Mesothelial cell of epicardium (in vitro differentiated cells): ENCODE measurements around the gene ABHD3. TPM values are rescaled to one million over a fixed set of nuclear protein-coding genes. Genes with fewer than 3 reads are reported as not detected.
"Not testable (repeated sequence)": the region's sequence is repeated elsewhere in the genome, so short reads cannot be mapped to it uniquely, and the experiment has no call there.

Source experiments
- DNase-seq, 2 experiments: peaks; one replicate each; pipeline ENCODE4 v3.0.0; 2021; ENCODE audit warnings: low spot score in 2 of 2; ENCODE audit not compliant: unreplicated experiment in 2 of 2
- H3K27ac Mint-ChIP-seq: 2 replicates; pipeline ENCODE4 v1.8.0; 2021; ENCODE audit warnings: mixed read lengths
- H3K27me3 Mint-ChIP-seq: 2 replicates; pipeline ENCODE4 v1.8.0; 2021; ENCODE audit warnings: low read depth, mixed read lengths
- H3K36me3 Mint-ChIP-seq: 2 replicates; pipeline ENCODE4 v1.8.0; 2021; ENCODE audit warnings: mixed read lengths
- H3K4me1 Mint-ChIP-seq: 2 replicates; pipeline ENCODE4 v1.8.0; 2021; ENCODE audit warnings: mixed read lengths
- H3K4me3 Mint-ChIP-seq: 2 replicates; pipeline ENCODE4 v1.8.0; 2021; ENCODE audit warnings: mild to moderate bottlenecking, moderate library complexity, mixed read lengths
- H3K9me3 Mint-ChIP-seq: 2 replicates; pipeline ENCODE4 v1.8.0; 2021; ENCODE audit warnings: mixed read lengths
- total RNA-seq: library from RNA; stranded (reverse); gene quantifications from 3 replicates; pipeline ENCODE4 v1.2.1, GENCODE V29; 2021
- TF ChIP-seq, protein P1 (sequence below): fragments of 200-600 bp; sonication (generic); IDR thresholded peaks from one replicate; pipeline ENCODE4 v1.5.0; 2021; ENCODE audit warnings: antibody characterized with exemption; ENCODE audit not compliant: unreplicated experiment

The ABHD3 gene
- total RNA-seq, 1 donor from 2014 or later = 6.0 TPM

DNA sequence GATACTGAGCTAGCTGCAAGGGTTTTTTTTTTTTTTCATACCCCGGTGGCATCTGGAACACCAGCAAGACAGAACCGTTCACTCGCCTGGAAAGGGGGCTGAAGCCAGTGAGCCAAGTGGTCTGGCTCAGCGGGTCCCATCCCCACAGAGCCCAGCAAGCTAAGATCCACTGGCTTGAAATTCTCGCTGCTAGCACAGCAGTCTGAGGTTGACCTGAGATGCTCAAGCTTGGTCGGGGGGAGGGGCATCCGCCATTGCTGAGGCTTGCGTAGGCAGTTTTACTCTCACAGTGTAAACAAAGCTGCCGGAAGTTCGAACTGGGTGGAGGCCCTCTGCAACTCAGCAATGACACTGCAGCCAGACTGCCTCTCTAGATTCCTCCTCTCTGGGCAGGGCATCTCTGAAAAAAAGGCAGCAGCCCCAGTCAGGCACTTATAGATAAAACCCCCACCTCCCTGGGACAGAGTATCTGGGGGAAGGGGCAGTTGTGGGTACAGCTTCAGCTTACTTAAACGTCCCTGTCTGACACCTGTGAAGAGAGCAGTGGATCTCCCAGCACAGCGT lies 31.0 kb upstream of the ABHD3 start:
- Mint-ChIP-seq H3K27me3 (no peaks in the 10 kb centered on the region), H3K36me3 (peaks cover 8% of the 10 kb centered on the region), H3K4me3 (no peak overlapping the region), H3K4me1 (peaks cover 10% of the 10 kb centered on the region), H3K27ac (no peak overlapping the region), H3K9me3 (peaks cover 29% of the 10 kb centered on the region)
- TF ChIP-seq, protein P1, sequence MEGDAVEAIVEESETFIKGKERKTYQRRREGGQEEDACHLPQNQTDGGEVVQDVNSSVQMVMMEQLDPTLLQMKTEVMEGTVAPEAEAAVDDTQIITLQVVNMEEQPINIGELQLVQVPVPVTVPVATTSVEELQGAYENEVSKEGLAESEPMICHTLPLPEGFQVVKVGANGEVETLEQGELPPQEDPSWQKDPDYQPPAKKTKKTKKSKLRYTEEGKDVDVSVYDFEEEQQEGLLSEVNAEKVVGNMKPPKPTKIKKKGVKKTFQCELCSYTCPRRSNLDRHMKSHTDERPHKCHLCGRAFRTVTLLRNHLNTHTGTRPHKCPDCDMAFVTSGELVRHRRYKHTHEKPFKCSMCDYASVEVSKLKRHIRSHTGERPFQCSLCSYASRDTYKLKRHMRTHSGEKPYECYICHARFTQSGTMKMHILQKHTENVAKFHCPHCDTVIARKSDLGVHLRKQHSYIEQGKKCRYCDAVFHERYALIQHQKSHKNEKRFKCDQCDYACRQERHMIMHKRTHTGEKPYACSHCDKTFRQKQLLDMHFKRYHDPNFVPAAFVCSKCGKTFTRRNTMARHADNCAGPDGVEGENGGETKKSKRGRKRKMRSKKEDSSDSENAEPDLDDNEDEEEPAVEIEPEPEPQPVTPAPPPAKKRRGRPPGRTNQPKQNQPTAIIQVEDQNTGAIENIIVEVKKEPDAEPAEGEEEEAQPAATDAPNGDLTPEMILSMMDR = no peak
- DNase-seq = no peak

GRCh38 chr18:21733011-21733410 lies 28.4 kb upstream of the ABHD3 start:
- peaks cover 26% of the 10 kb centered on the region for H3K9me3 Mint-ChIP-seq
- H3K4me1 Mint-ChIP-seq = no peaks in the 10 kb centered on the region
- TF ChIP-seq, protein P1 = no peak
- peaks cover 8% of the 10 kb centered on the region for H3K36me3 Mint-ChIP-seq
- no peak overlapping the region for H3K4me3 Mint-ChIP-seq
- no peak for DNase-seq
- no peaks in the 10 kb centered on the region for H3K27me3 Mint-ChIP-seq
- no peak overlapping the region for H3K27ac Mint-ChIP-seq

DNA sequence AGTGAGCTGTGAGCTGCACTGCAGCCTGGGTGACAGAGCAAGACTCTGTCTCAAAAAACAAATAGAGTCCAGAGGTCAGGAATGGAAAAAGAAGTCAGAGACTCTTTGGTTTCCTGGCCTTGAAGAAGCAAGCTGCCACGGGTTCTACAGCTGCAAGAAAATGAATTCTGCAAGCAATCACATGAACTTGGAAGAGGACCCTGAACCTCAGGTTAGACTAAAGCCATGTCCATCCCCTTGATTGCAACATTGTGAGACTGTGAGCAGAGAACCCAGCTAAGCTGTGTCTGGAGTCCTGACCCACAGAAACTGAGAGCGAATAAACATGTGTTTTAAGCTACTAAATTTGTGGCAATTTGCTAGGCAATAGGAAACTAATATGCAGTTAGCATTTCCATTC lies 23.1 kb upstream of the ABHD3 start:
- Mint-ChIP-seq H3K36me3 (no peaks in the 10 kb centered on the region), H3K27ac (no peak overlapping the region), H3K9me3 (no peaks in the 10 kb centered on the region), H3K27me3 (no peaks in the 10 kb centered on the region), H3K4me1 (no peaks in the 10 kb centered on the region), H3K4me3 (no peak overlapping the region)
- no peak for DNase-seq
- TF ChIP-seq, protein P1 = no peak

GRCh38 chr18:21725201-21725600 lies 20.6 kb upstream of the ABHD3 start:
- TF ChIP-seq, protein P1 = no peak
- no peaks in the 10 kb centered on the region for H3K36me3 Mint-ChIP-seq
- no peaks in the 10 kb centered on the region for H3K4me1 Mint-ChIP-seq
- H3K27ac Mint-ChIP-seq = no peak overlapping the region
- no peaks in the 10 kb centered on the region for H3K27me3 Mint-ChIP-seq
- DNase-seq = no peak
- no peak overlapping the region for H3K4me3 Mint-ChIP-seq
- H3K9me3 Mint-ChIP-seq = no peaks in the 10 kb centered on the region

GRCh38 chr18:21722687-21723086 lies 18.1 kb upstream of the ABHD3 start:
- DNase-seq = no peak
- Mint-ChIP-seq H3K36me3 (no peaks in the 10 kb centered on the region), H3K27ac (no peak overlapping the region), H3K4me1 (no peaks in the 10 kb centered on the region), H3K4me3 (no peak overlapping the region), H3K27me3 (no peaks in the 10 kb centered on the region), H3K9me3 (peaks cover 3% of the 10 kb centered on the region)
- TF ChIP-seq, protein P1 = no peak

- Mint-ChIP-seq H3K27me3 (no peaks in the 10 kb centered on the region), H3K36me3 (no peaks in the 10 kb centered on the region), H3K4me1 (no peaks in the 10 kb centered on the region)
These were observed 9.9 kb upstream of the ABHD3 start for GRCh38 chr18:21714474-21714873.

DNA sequence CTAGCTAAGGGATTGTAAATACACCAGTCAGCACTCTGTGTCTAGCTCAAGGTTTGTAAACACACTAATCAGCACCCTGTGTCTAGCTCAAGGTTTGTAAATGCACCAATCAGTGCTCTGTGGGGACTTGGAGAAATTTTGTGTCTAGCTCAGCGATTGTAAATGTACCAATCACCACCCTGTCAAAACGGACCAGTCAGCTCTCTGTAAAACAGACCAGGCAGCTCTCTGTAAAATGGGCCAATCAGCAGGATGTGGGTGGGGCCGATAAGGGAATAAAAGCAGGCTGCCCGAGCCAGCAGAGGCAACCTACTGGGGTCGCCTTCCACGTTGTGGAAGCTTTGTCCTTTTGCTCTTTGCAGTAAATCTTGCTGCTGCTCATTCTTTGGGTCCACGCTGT lies 2.6 kb upstream of the ABHD3 start:
- H3K9me3 Mint-ChIP-seq, H3K4me3 Mint-ChIP-seq, H3K36me3 Mint-ChIP-seq, H3K27ac Mint-ChIP-seq, H3K27me3 Mint-ChIP-seq, DNase-seq: not testable (repeated sequence)
- peaks cover 15% of the 10 kb centered on the region for H3K4me1 Mint-ChIP-seq

More at GRCh38 chr18:21714474-21714873, 9.9 kb upstream of the ABHD3 start:
- H3K27ac Mint-ChIP-seq = no peak overlapping the region
- TF ChIP-seq, protein P1 = no peak
- no peak for DNase-seq
- H3K9me3 Mint-ChIP-seq = peaks cover 25% of the 10 kb centered on the region
- no peak overlapping the region for H3K4me3 Mint-ChIP-seq
